Stimulated activated CD4-positive, alpha-beta T cell treated with anti-CD3 and anti-CD28 coated beads, Interleukin-1b, Interleukin-23, amount 100 ng/mL, for 48 hours (primary cell): ENCODE results near the gene GKN1.

Experiments used
- DNase-seq: peaks from one replicate; pipeline ENCODE4 v3.0.0-alpha.2; 2020

Gene GKN1

GRCh38 chr2:69010437-69011194 lies 36.2 kb downstream of the GKN1 start:
- no peak for DNase-seq

GRCh38 chr2:69011611-69012157 lies 37.2 kb downstream of the GKN1 start:
- no peak for DNase-seq

GRCh38 chr2:69012310-69013141 lies 38.1 kb downstream of the GKN1 start:
- DNase-seq, result no peak

- no peak for DNase-seq
Measured at GRCh38 chr2:69013142-69013839, 38.9 kb downstream of the GKN1 start, which contains the start of gene ANTXR1. Gene ANTXR1 (plus strand): TSS chr2:69013179. CDS start chr2:69013500, 321 bp downstream.

GRCh38 chr2:69013840-69014821 lies 39.7 kb downstream of the GKN1 start:
- no peak for DNase-seq

- DNase-seq, result no peak
Measured at GRCh38 chr2:69017080-69017479, 42.6 kb downstream of the GKN1 start.

GRCh38 chr2:69017835-69018234 lies 43.4 kb downstream of the GKN1 start:
- DNase-seq, result no peak

GRCh38 chr2:69018678-69019095 lies 44.3 kb downstream of the GKN1 start:
- no peak for DNase-seq

GRCh38 chr2:69020496-69021426 lies 46.3 kb downstream of the GKN1 start:
- no peak for DNase-seq

- DNase-seq, result no peak
Measured at GRCh38 chr2:69021727-69022126, 47.3 kb downstream of the GKN1 start.

- DNase-seq, result no peak
Measured at GRCh38 chr2:69022548-69022947, 48.1 kb downstream of the GKN1 start.

GRCh38 chr2:69023236-69023635 lies 48.8 kb downstream of the GKN1 start:
- DNase-seq, result no peak

GRCh38 chr2:69026026-69026425 lies 51.6 kb downstream of the GKN1 start:
- no peak for DNase-seq

GRCh38 chr2:69026691-69027459 lies 52.4 kb downstream of the GKN1 start:
- no peak for DNase-seq
